ENCODE results near the gene HELB.

Gene HELB

GRCh38 chr12:66367015-66367667, 64.8 kb downstream of the HELB start:
- no peak for DNase-seq

- DNase-seq, result no peak
These were observed 69.7 kb downstream of the HELB start for GRCh38 chr12:66371982-66372381.

GRCh38 chr12:66375560-66375959, 73.3 kb downstream of the HELB start:
- DNase-seq, result no peak

GRCh38 chr12:66379616-66380015, 77.3 kb downstream of the HELB start:
- no peak for DNase-seq

GRCh38 chr12:66380769-66381535, 78.7 kb downstream of the HELB start:
- DNase-seq, result no peak

GRCh38 chr12:66387117-66387516, 84.8 kb downstream of the HELB start:
- DNase-seq, result no peak
